Natural killer cell (primary cell): ENCODE measurements around the gene KCNJ11. TPM values are rescaled to one million over a fixed set of nuclear protein-coding genes. Genes with fewer than 3 reads are reported as not detected.

Source experiments
- ATAC-seq, 3 donors: fragments of 150-1000 bp in 2 of 3; fragments of 200-7000 bp in 1 of 3; cut with Tn5 transposase; 1 replicate in 1 of 3; 2 replicates in 2 of 3; pipeline ENCODE4 v1.10.0; 2021; ENCODE audit warnings: mild to moderate bottlenecking in 2 of 3, moderate library complexity in 2 of 3
- DNase-seq, 2 donors: peaks; one replicate each; pipeline versions ENCODE4 v3.0.0 to v3.0.0-alpha.2; 2013 to 2021; ENCODE audit warnings: mixed read lengths in 1 of 2
- H3K27ac ChIP-seq: one replicate; pipeline ENCODE4 v1.5.1; 2013; ENCODE audit warnings: mild to moderate bottlenecking, low read length
- H3K27me3 ChIP-seq: one replicate; pipeline ENCODE4 v1.6.1; 2013; ENCODE audit warnings: low read length; ENCODE audit not compliant: control insufficient read depth, insufficient read depth
- H3K36me3 ChIP-seq: one replicate; pipeline ENCODE4 v1.6.1; 2013; ENCODE audit warnings: low read length; ENCODE audit not compliant: control insufficient read depth, insufficient read depth
- H3K4me1 ChIP-seq: one replicate; pipeline ENCODE4 v1.6.1; 2013; ENCODE audit warnings: low read length; ENCODE audit not compliant: control insufficient read depth, insufficient read depth
- H3K4me3 ChIP-seq: one replicate; pipeline ENCODE4 v1.5.1; 2013; ENCODE audit warnings: low read length
- H3K9me3 ChIP-seq: one replicate; pipeline ENCODE4 v1.6.1; 2013; ENCODE audit warnings: low read length; ENCODE audit not compliant: control insufficient read depth, insufficient read depth
- H3K27ac Mint-ChIP-seq, 2 donors: one replicate each; pipeline ENCODE4 v1.8.0; 2022; ENCODE audit warnings: mild to moderate bottlenecking in 2 of 2, mixed read lengths in 2 of 2, moderate library complexity in 1 of 2
- H3K27me3 Mint-ChIP-seq, 2 donors: one replicate each; pipeline ENCODE4 v1.8.0; 2022; ENCODE audit warnings: low read depth in 2 of 2, mixed read lengths in 2 of 2
- H3K36me3 Mint-ChIP-seq: one replicate; pipeline ENCODE4 v1.8.0; 2022; ENCODE audit warnings: mixed read lengths
- H3K4me1 Mint-ChIP-seq, 2 donors: one replicate each; pipeline ENCODE4 v1.8.0; 2022; ENCODE audit warnings: mixed read lengths in 2 of 2
- H3K4me3 Mint-ChIP-seq: one replicate; pipeline ENCODE4 v1.8.0; 2022; ENCODE audit warnings: mild to moderate bottlenecking, moderate library complexity, mixed read lengths
- H3K9me3 Mint-ChIP-seq, 2 donors: one replicate each; pipeline ENCODE4 v1.8.0; 2022; ENCODE audit warnings: mixed read lengths in 2 of 2
- CTCF ChIP-seq: fragments of 200-600 bp; IDR thresholded peaks from one replicate; pipeline ENCODE4 v1.8.0; 2022; ENCODE audit warnings: antibody characterized with exemption
- WGBS: methylation state at CpG from one replicate; pipeline ENCODE4 v1.1.7; 2013; ENCODE audit warnings: missing lambda C conversion rate; ENCODE audit not compliant: insufficient coverage; 5-methylcytosine and 5-hydroxymethylcytosine counted together
- intact Hi-C: fragments of 100-400 bp; cut with micrococcal nuclease; formaldehyde crosslinking; loops from one replicate; pipeline ENCODE4 v1.14.2; 2022
- total RNA-seq, 4 donors: library from RNA; stranded (reverse); fragments of 120-200 nt in 1 of 4; gene quantifications; one replicate each; pipeline versions ENCODE4 v1.2.3 to v1.2.4, GENCODE V29; 2013 to 2022

The KCNJ11 gene
- total RNA-seq, 3 donors from 2014 or later (not counting 1 experiment from before 2014, with no cell fraction given): 1.00 TPM; not detected in 2

DNA sequence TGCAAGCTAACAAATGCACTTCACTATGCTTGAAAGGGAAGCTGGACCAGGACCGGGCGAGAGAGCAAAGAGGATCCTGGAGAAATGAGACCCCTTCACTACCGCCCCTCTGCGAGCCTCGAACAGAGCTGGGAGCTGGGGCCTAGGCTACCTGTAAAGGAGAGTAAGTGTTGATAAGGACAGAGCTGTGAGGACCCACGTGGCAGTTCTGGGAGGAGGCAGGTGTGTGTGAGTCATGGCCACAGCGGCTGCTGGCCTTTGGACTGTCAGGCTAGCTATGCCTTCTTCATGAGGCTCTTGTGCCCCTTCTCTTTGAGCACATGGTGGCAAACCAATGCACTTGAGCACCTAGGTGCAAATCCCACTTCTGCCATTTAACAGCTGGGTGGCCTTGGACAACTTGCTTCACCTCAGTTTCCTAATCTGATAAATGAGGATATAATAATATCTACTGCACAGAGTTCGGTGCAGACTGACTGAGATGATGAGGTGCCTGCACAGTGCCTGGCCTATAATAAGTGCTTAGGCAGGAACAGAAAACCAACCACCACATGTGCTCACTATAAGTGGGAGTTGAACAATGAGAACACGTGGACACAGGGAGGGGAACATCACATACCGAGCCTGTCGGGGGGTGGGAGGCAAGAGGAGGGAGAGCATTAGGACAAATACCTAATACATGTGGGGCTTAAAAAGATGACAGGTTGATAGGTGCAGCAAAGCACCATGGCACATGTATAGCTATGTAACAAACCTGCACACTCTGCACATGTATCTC, 35.3 kb upstream of the KCNJ11 start:
- Histone ChIP-seq H3K4me1 (no peaks in the 10 kb centered on the region), H3K36me3 (no peaks in the 10 kb centered on the region), H3K27ac (no peak overlapping the region), H3K4me3 (no peak overlapping the region), H3K9me3 (no peaks in the 10 kb centered on the region), H3K27me3 (no peaks in the 10 kb centered on the region)
- 87% methylated on average over 10 of the region's 11 CpGs for WGBS
- no peak for TF ChIP-seq CTCF
- no peak overlapping the region for H3K4me3 Mint-ChIP-seq
- no peak overlapping the region for H3K27ac Mint-ChIP-seq
- H3K4me1 Mint-ChIP-seq: no peaks in the 10 kb centered on the region
- peaks cover 17 to 24% of the 10 kb centered on the region in 2 donors for H3K27me3 Mint-ChIP-seq
- ATAC-seq (no peak), DNase-seq (no peak)
- intact Hi-C loops: no loop called here
- H3K36me3 Mint-ChIP-seq: no peaks in the 10 kb centered on the region
- no peaks in the 10 kb centered on the region for H3K9me3 Mint-ChIP-seq

DNA sequence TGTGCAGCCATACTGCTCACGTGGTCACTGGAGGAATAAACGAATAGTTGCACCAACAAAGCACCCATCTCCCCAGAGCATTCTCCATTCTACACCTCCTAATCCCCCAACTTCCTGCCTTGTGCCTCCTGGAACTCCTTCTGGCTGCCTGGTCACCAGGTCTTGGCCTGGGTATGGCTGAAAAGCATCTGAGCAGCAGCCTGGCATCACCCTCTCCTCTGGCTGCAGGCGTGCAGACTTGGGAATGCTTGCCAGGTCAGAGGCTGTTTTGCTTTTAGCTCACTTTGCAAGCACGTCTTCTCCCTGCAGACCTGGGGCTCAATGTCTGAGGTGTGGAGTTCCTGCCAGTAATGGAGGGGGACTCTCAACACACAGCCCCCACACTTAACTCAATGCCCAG, 33.3 kb upstream of the KCNJ11 start:
- DNase-seq (no peak), ATAC-seq (no peak)
- Mint-ChIP-seq H3K4me1 (no peaks in the 10 kb centered on the region), H3K4me3 (no peak overlapping the region), H3K27me3 (peaks cover 25 to 28% of the 10 kb centered on the region in 2 donors), H3K9me3 (no peaks in the 10 kb centered on the region), H3K36me3 (no peaks in the 10 kb centered on the region), H3K27ac (no peak overlapping the region)
- TF ChIP-seq CTCF: no peak
- 79% methylated on average over 3 of the region's 4 CpGs for WGBS
- Histone ChIP-seq H3K9me3 (no peaks in the 10 kb centered on the region), H3K4me3 (no peak overlapping the region), H3K27ac (no peak overlapping the region), H3K36me3 (no peaks in the 10 kb centered on the region), H3K4me1 (no peaks in the 10 kb centered on the region), H3K27me3 (no peaks in the 10 kb centered on the region)
- intact Hi-C loops: no loop called here

DNA sequence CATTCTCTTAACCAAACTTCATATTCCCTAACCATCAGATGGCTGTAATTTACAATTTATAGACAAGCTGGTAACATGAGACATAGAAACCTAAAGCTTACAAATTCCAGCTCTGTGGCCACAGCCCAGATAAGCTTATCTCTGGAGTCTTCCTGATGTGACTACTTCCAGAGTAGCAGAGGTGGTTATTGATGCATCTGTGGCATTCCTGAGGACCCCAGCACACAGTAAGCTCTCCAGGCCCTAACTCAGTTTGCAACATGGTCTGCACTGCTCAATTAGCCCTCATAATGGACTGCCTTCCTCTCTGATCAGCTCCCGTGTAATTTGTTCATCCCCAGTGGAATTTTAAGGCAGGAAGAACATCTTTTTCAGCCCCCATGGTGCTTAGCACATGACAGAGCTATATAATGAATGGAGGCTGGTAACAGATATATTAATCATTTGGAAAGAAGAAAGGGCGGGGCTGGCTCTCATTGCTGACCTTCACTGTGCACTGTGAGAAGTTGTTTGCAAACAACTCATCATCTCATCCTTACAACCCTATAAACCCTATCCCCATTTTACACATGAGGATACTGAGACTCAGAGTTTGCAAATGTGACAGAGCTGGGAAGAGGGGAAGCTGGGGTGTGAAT, 30.1 kb upstream of the KCNJ11 start:
- Histone ChIP-seq H3K4me1 (no peaks in the 10 kb centered on the region), H3K36me3 (no peaks in the 10 kb centered on the region), H3K27ac (no peak overlapping the region), H3K27me3 (no peaks in the 10 kb centered on the region), H3K4me3 (no peak overlapping the region), H3K9me3 (no peaks in the 10 kb centered on the region)
- 45% methylated on average over 1 of the region's 2 CpGs for WGBS
- Mint-ChIP-seq H3K4me3 (no peak overlapping the region), H3K4me1 (no peaks in the 10 kb centered on the region), H3K36me3 (no peaks in the 10 kb centered on the region), H3K9me3 (no peaks in the 10 kb centered on the region), H3K27ac (no peak overlapping the region), H3K27me3 (peaks cover 25 to 30% of the 10 kb centered on the region in 2 donors)
- intact Hi-C loops: no loop called here
- DNase-seq (no peak), ATAC-seq (no peak)
- TF ChIP-seq CTCF: no peak
